Measurements from ENCODE around the gene NXPH1. TPM values are rescaled to one million over a fixed set of nuclear protein-coding genes. Genes with fewer than 3 reads are reported as not detected.

Gene NXPH1
- total and polyA plus RNA-seq, 2 donors = 0.14 to 2.0 TPM

- no peak for DNase-seq (ENCODE audit: extremely low spot score)
These were observed 65.7 kb downstream of the NXPH1 start for GRCh38 chr7:8499128-8499527.

GRCh38 chr7:8500286-8500685 lies 66.9 kb downstream of the NXPH1 start:
- DNase-seq (ENCODE audit: extremely low spot score) = no peak
- Histone ChIP-seq H3K27ac (ENCODE audit: low read depth) (no peak overlapping the region), H3K36me3 (ENCODE audit: insufficient read depth) (no peaks in the 10 kb centered on the region), H3K4me1 (ENCODE audit: insufficient read depth) (no peaks in the 10 kb centered on the region), H3K4me3 (ENCODE audit: low read depth, low read length) (no peak overlapping the region)
- WGBS = 43% methylated on average over 2 of the region's 2 CpGs

More at GRCh38 chr7:8499128-8499527, 65.7 kb downstream of the NXPH1 start:
- H3K36me3 ChIP-seq (ENCODE audit: insufficient read depth) = no peaks in the 10 kb centered on the region
- H3K4me1 ChIP-seq (ENCODE audit: insufficient read depth) = no peaks in the 10 kb centered on the region
- no peak overlapping the region for H3K27ac ChIP-seq (ENCODE audit: low read depth)
- no peak overlapping the region for H3K4me3 ChIP-seq (ENCODE audit: low read depth, low read length)

GRCh38 chr7:8507566-8507965 lies 74.2 kb downstream of the NXPH1 start:
- Histone ChIP-seq H3K4me1 (ENCODE audit: insufficient read depth) (no peaks in the 10 kb centered on the region), H3K4me3 (ENCODE audit: low read depth, low read length) (no peak overlapping the region), H3K27ac (ENCODE audit: low read depth) (no peak overlapping the region), H3K36me3 (ENCODE audit: insufficient read depth) (no peaks in the 10 kb centered on the region)
- 58% methylated on average over 2 of the region's 2 CpGs for WGBS
- DNase-seq (ENCODE audit: extremely low spot score) = no peak

GRCh38 chr7:8509621-8510020 lies 76.2 kb downstream of the NXPH1 start:
- Histone ChIP-seq H3K36me3 (ENCODE audit: insufficient read depth) (no peaks in the 10 kb centered on the region), H3K4me3 (ENCODE audit: low read depth, low read length) (no peak overlapping the region), H3K27ac (ENCODE audit: low read depth) (no peak overlapping the region), H3K4me1 (ENCODE audit: insufficient read depth) (no peaks in the 10 kb centered on the region)
- DNase-seq (ENCODE audit: extremely low spot score) = no peak
- WGBS = 79% methylated on average over 1 of the region's 1 CpG

DNA sequence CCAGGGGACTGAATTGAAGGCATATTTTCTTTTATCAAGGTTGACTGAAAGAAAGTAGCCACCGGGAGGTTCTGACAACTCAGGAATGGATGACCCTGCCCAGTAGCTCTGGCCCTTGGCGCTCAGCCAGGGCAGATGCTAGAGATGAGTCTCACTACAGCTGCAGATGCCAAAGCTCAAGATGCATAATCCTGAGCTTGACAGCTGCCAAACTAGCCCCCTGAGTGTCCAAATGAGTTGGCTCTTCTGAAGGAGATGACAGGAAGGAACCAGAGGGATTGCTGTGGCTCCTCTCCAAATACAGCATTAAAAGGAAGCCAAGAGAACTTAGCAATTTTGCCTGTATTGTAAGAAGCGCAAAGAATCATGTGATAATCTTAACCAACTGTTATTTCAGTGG lies 78.4 kb downstream of the NXPH1 start:
- DNase-seq (ENCODE audit: extremely low spot score) = no peak
- Histone ChIP-seq H3K4me1 (ENCODE audit: insufficient read depth) (no peaks in the 10 kb centered on the region), H3K4me3 (ENCODE audit: low read depth, low read length) (no peak overlapping the region), H3K36me3 (ENCODE audit: insufficient read depth) (no peaks in the 10 kb centered on the region), H3K27ac (ENCODE audit: low read depth) (no peak overlapping the region)
- WGBS = 60% methylated on average over 3 of the region's 3 CpGs

- Histone ChIP-seq H3K36me3 (ENCODE audit: insufficient read depth) (no peaks in the 10 kb centered on the region), H3K27ac (ENCODE audit: low read depth) (no peak overlapping the region), H3K4me1 (ENCODE audit: insufficient read depth) (no peaks in the 10 kb centered on the region), H3K4me3 (ENCODE audit: low read depth, low read length) (no peak overlapping the region)
- no peak for DNase-seq (ENCODE audit: extremely low spot score)
- whole genome bisulfite sequencing = 17% methylated on average over 3 of the region's 3 CpGs
These were observed 81.5 kb downstream of the NXPH1 start for GRCh38 chr7:8514781-8515519.

GRCh38 chr7:8515640-8516185 lies 82.3 kb downstream of the NXPH1 start:
- Histone ChIP-seq H3K4me1 (ENCODE audit: insufficient read depth) (no peaks in the 10 kb centered on the region), H3K36me3 (ENCODE audit: insufficient read depth) (no peaks in the 10 kb centered on the region), H3K4me3 (ENCODE audit: low read depth, low read length) (no peak overlapping the region), H3K27ac (ENCODE audit: low read depth) (no peak overlapping the region)
- WGBS = 46% methylated on average over 5 of the region's 5 CpGs
- no peak for DNase-seq (ENCODE audit: extremely low spot score)

DNA sequence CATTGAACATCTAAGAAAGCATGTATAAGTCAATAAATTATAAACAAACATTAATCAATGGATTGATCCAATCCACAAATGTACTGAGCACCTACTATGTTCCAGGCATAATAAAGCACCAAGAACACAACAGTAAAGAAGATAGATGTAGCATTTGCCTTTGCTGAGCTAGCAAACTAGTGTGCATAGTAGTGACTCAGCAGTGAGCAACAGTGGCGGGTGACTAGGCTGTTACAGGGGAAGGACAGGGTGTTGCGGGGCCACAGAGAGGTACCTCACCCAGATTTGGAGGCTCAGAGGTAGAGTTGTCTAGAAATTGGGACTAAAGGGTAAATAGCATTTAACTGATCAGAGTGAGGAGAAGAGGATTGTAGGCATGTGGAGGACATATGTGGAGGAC lies 83.6 kb downstream of the NXPH1 start:
- Histone ChIP-seq H3K27ac (ENCODE audit: low read depth) (no peak overlapping the region), H3K36me3 (ENCODE audit: insufficient read depth) (no peaks in the 10 kb centered on the region), H3K4me1 (ENCODE audit: insufficient read depth) (no peaks in the 10 kb centered on the region), H3K4me3 (ENCODE audit: low read depth, low read length) (no peak overlapping the region)
- no peak for DNase-seq (ENCODE audit: extremely low spot score)
- 95% methylated on average over 2 of the region's 2 CpGs for WGBS

GRCh38 chr7:8528311-8528710 lies 94.9 kb downstream of the NXPH1 start:
- Histone ChIP-seq H3K27ac (ENCODE audit: low read depth) (no peak overlapping the region), H3K4me3 (ENCODE audit: low read depth, low read length) (no peak overlapping the region), H3K4me1 (ENCODE audit: insufficient read depth) (no peaks in the 10 kb centered on the region), H3K36me3 (ENCODE audit: insufficient read depth) (no peaks in the 10 kb centered on the region)
- no peak for DNase-seq (ENCODE audit: extremely low spot score)
- WGBS = 41% methylated on average over 2 of the region's 2 CpGs

DNA sequence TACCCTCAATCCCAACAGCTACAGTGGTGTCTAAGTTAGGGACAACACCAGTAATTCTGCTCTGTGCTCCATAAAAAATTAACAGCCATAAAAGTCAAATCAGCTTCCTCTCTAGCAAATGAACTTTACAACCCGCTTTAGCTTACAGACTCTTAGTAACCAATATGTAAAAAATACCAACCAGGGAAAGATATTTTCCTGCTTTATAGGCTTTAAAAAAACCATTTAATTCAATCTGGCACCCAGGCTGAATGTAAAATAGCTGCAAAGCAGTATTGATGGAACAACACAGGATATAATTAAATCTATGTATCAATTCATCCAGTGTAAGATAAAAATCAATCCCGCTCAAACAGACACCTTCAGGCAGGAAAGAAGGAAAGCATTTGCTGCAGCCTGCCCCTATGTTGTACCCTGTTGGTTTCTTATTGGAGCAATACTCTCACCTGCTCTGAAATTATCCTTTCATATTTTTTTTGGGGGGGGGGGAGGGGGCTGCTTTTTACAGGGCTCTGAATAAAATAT lies 98.6 kb downstream of the NXPH1 start:
- WGBS = 69% methylated on average over 2 of the region's 2 CpGs
- H3K36me3 ChIP-seq (ENCODE audit: insufficient read depth) = no peaks in the 10 kb centered on the region
- H3K4me3 ChIP-seq (ENCODE audit: low read depth, low read length) = no peak overlapping the region
- no peak for DNase-seq (ENCODE audit: extremely low spot score)
- no peaks in the 10 kb centered on the region for H3K4me1 ChIP-seq (ENCODE audit: insufficient read depth)
- no peak overlapping the region for H3K27ac ChIP-seq (ENCODE audit: low read depth)

DNA sequence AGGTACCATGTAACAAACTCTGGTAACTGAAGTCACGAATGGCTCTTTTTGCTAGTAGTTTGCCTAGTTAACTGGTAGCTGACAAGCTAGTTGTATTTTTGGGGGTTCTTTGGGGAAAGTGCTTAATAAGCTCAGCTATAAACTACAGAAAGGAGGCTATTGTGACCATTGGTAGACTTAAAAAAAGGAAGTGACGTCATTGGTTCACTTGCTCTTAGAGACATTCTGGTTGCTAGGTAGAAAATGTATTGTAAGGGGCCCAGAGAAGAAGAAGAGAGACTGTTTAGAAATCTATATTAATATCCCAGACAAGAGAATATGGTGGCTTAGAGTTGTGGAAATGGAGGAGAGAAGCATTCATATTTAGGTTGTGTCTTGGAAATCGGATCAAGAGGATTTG lies 103.0 kb downstream of the NXPH1 start:
- WGBS = 78% methylated on average over 3 of the region's 3 CpGs
- Histone ChIP-seq H3K4me1 (ENCODE audit: insufficient read depth) (no peaks in the 10 kb centered on the region), H3K27ac (ENCODE audit: low read depth) (no peak overlapping the region)

DNA sequence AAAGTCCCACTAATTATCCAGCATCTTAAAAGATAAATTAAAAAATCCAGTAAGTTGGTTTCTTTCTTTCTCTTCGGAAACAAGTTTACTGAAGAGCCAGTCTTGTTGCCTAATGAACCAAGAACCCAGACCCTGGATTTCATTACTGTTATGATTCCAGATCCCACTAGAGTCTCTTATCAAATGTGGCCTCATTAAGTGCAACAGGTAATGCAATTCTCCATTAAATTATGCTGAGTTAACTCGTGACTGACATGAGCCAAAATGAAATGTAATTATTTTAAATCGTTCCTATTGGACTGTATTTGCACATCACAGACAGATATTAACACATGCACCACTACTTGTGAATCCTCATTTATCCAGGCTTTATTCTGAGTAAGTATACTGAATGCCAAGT lies 115.6 kb downstream of the NXPH1 start:
- Histone ChIP-seq H3K4me3 (ENCODE audit: low read depth, low read length) (no peak overlapping the region), H3K4me1 (ENCODE audit: insufficient read depth) (no peaks in the 10 kb centered on the region), H3K27ac (ENCODE audit: low read depth) (no peak overlapping the region), H3K36me3 (ENCODE audit: insufficient read depth) (no peaks in the 10 kb centered on the region)
- no peak for DNase-seq (ENCODE audit: extremely low spot score)
- WGBS = 69% methylated on average over 3 of the region's 3 CpGs

More for the DNA sequence above, 103.0 kb downstream of the NXPH1 start:
- H3K36me3 ChIP-seq (ENCODE audit: insufficient read depth) = no peaks in the 10 kb centered on the region
- no peak overlapping the region for H3K4me3 ChIP-seq (ENCODE audit: low read depth, low read length)
- DNase-seq (ENCODE audit: extremely low spot score) = no peak

DNA sequence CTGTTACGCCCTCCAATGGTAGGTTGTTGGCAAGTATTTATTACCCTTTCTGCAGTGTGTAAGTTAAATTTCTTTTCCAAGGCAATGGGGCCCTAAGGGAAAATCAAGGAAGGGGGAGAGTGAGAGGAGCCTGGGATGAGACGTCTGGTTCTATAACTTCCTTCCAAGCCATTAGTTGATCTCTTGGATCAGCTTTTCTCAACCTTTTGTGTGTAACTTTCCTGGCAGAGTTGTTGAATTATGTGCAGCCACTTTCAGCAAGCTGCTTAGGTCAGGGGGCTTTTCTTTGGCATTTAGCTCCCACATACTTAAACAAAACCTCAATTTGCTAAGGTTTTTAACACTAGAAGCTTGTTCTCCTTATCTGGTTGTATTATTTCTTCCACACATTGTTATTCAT lies 127.1 kb downstream of the NXPH1 start:
- Histone ChIP-seq H3K4me1 (ENCODE audit: insufficient read depth) (no peaks in the 10 kb centered on the region), H3K36me3 (ENCODE audit: insufficient read depth) (no peaks in the 10 kb centered on the region), H3K27ac (ENCODE audit: low read depth) (no peak overlapping the region), H3K4me3 (ENCODE audit: low read depth, low read length) (no peak overlapping the region)
- 40% methylated on average over 2 of the region's 2 CpGs for WGBS
- no peak for DNase-seq (ENCODE audit: extremely low spot score)

- 54% methylated on average over 3 of the region's 3 CpGs for WGBS
- H3K4me3 ChIP-seq (ENCODE audit: low read depth, low read length) = no peak overlapping the region
- no peak for DNase-seq (ENCODE audit: extremely low spot score)
- no peaks in the 10 kb centered on the region for H3K4me1 ChIP-seq (ENCODE audit: insufficient read depth)
- no peak overlapping the region for H3K27ac ChIP-seq (ENCODE audit: low read depth)
- H3K36me3 ChIP-seq (ENCODE audit: insufficient read depth) = no peaks in the 10 kb centered on the region
These were observed 128.0 kb downstream of the NXPH1 start for GRCh38 chr7:8561449-8561848.
